Measurements from ENCODE around the gene UBE2J2. TPM values are rescaled to one million over a fixed set of nuclear protein-coding genes. Genes with fewer than 3 reads are reported as not detected.
"Not testable (repeated sequence)": the region's sequence is repeated elsewhere in the genome, so short reads cannot be mapped to it uniquely, and the experiment has no call there.

The UBE2J2 gene
- total RNA-seq, 4 donors from 2014 or later = 30.2 to 70.0 (median 60.0) TPM

GRCh38 chr1:1255078-1255477, 18.6 kb downstream of the UBE2J2 start:
- no peak for TF ChIP-seq EP300 (IDR thresholded peaks at IDR 0.05)
- no peak for TF ChIP-seq POLR2AphosphoS5 (IDR thresholded peaks at IDR 0.05)
- TF ChIP-seq CTCF (IDR thresholded peaks at IDR 0.05) = no peak
- H3K27ac ChIP-seq = no peak overlapping the region
- no peak for DNase-seq (ENCODE audit: low spot score in 2 of 2)
- no peaks in the 10 kb centered on the region for H3K9me3 ChIP-seq
- no peak overlapping the region for H3K4me3 ChIP-seq
- H3K4me1 ChIP-seq = peaks cover 28% of the 10 kb centered on the region
- H3K36me3 ChIP-seq = peaks cover 57% of the 10 kb centered on the region
- 91% methylated on average over 22 of the region's 26 CpGs for WGBS
- no peaks in the 10 kb centered on the region for H3K27me3 ChIP-seq

- no peaks in the 10 kb centered on the region for H3K27me3 ChIP-seq
- H3K4me3 ChIP-seq = no peak overlapping the region
- TF ChIP-seq CTCF (IDR thresholded peaks at IDR 0.05) (no peak), POLR2A (IDR thresholded peaks at IDR 0.05) (no peak), EP300 (IDR thresholded peaks at IDR 0.05) (no peak), POLR2AphosphoS5 (IDR thresholded peaks at IDR 0.05) (no peak)
- peaks cover 54% of the 10 kb centered on the region for H3K36me3 ChIP-seq
- no peak for DNase-seq (ENCODE audit: low spot score in 2 of 2)
- 70% methylated on average over 18 of the region's 21 CpGs for WGBS
- no peaks in the 10 kb centered on the region for H3K9me3 ChIP-seq
- H3K27ac ChIP-seq = no peak overlapping the region
- peaks cover 25% of the 10 kb centered on the region for H3K4me1 ChIP-seq
Observed at GRCh38 chr1:1254667-1254998, 19.0 kb downstream of the UBE2J2 start.

- DNase-seq (ENCODE audit: low spot score in 2 of 2) = no peak
- WGBS = 95% methylated on average over 42 of the region's 50 CpGs
- TF ChIP-seq POLR2AphosphoS5 (IDR thresholded peaks at IDR 0.05) = no peak
- TF ChIP-seq EP300 (IDR thresholded peaks at IDR 0.05) = no peak
- no peak for TF ChIP-seq CTCF (IDR thresholded peaks at IDR 0.05)
- no peak for TF ChIP-seq POLR2A (IDR thresholded peaks at IDR 0.05)
- no peak overlapping the region for H3K4me3 ChIP-seq
- peaks cover 49% of the 10 kb centered on the region for H3K36me3 ChIP-seq
- H3K4me1 ChIP-seq = peaks cover 21% of the 10 kb centered on the region
- H3K27me3 ChIP-seq = no peaks in the 10 kb centered on the region
- H3K27ac ChIP-seq = no peak overlapping the region
- H3K9me3 ChIP-seq = no peaks in the 10 kb centered on the region
Observed at GRCh38 chr1:1253972-1254666, 19.5 kb downstream of the UBE2J2 start.

GRCh38 chr1:1253314-1253713, 20.3 kb downstream of the UBE2J2 start:
- DNase-seq (ENCODE audit: low spot score in 2 of 2) = no peak
- no peak for TF ChIP-seq EP300 (IDR thresholded peaks at IDR 0.05)
- no peak for TF ChIP-seq POLR2A (IDR thresholded peaks at IDR 0.05)
- TF ChIP-seq POLR2AphosphoS5 (IDR thresholded peaks at IDR 0.05) = no peak
- no peak for TF ChIP-seq CTCF (IDR thresholded peaks at IDR 0.05)
- no peaks in the 10 kb centered on the region for H3K27me3 ChIP-seq
- no peaks in the 10 kb centered on the region for H3K9me3 ChIP-seq
- H3K27ac ChIP-seq = no peak overlapping the region
- H3K4me3 ChIP-seq = no peak overlapping the region
- peaks cover 47% of the 10 kb centered on the region for H3K36me3 ChIP-seq
- 93% methylated on average over 9 of the region's 12 CpGs for WGBS
- peaks cover 13% of the 10 kb centered on the region for H3K4me1 ChIP-seq

- H3K27ac ChIP-seq = no peak overlapping the region
Observed at GRCh38 chr1:1250786-1251284, 22.8 kb downstream of the UBE2J2 start.

GRCh38 chr1:1248009-1248913, 25.4 kb downstream of the UBE2J2 start:
- H3K27me3 ChIP-seq = peaks cover 30% of the 10 kb centered on the region
- not testable (repeated sequence) for DNase-seq (ENCODE audit: low spot score in 2 of 2); H3K4me3 ChIP-seq; H3K9me3 ChIP-seq; H3K27ac ChIP-seq
- 80% methylated on average over 2 of the region's 21 CpGs for WGBS
- peaks cover 28% of the 10 kb centered on the region for H3K4me1 ChIP-seq
- H3K36me3 ChIP-seq = peaks cover 11% of the 10 kb centered on the region

More at GRCh38 chr1:1250786-1251284, 22.8 kb downstream of the UBE2J2 start:
- no peak for TF ChIP-seq POLR2A (IDR thresholded peaks at IDR 0.05)
- no peak for TF ChIP-seq CTCF (IDR thresholded peaks at IDR 0.05)
- no peak for TF ChIP-seq EP300 (IDR thresholded peaks at IDR 0.05)
- no peak for TF ChIP-seq POLR2AphosphoS5 (IDR thresholded peaks at IDR 0.05)
- WGBS = 64% methylated on average over 10 of the region's 16 CpGs
- H3K27me3 ChIP-seq = peaks cover 24% of the 10 kb centered on the region
- peak in 1 of 2 donors; percentile 60 for DNase-seq (ENCODE audit: low spot score in 2 of 2)
- H3K36me3 ChIP-seq = peaks cover 37% of the 10 kb centered on the region
- H3K9me3 ChIP-seq = no peaks in the 10 kb centered on the region
- H3K4me3 ChIP-seq = no peak overlapping the region
- peaks cover 25% of the 10 kb centered on the region for H3K4me1 ChIP-seq

Measured in suprapubic skin (tissue), 4 donors.